HG02588 (cell line): ENCODE measurements around the gene MS4A4E.
"Not testable (repeated sequence)": the region's sequence is repeated elsewhere in the genome, so short reads cannot be mapped to it uniquely, and the experiment has no call there.

ENCODE experiments used
- ATAC-seq: cut with Tn5 transposase; IDR thresholded peaks from one replicate; pipeline ENCODE4 v1.9.1; 2021; ENCODE audit warnings: mild to moderate bottlenecking, moderate library complexity; ENCODE audit not compliant: unreplicated experiment

Gene MS4A4E

GRCh38 chr11:60221692-60222091 lies 21.2 kb downstream of the MS4A4E start:
- no peak for ATAC-seq

GRCh38 chr11:60221181-60221580 lies 21.8 kb downstream of the MS4A4E start:
- ATAC-seq: no peak

DNA sequence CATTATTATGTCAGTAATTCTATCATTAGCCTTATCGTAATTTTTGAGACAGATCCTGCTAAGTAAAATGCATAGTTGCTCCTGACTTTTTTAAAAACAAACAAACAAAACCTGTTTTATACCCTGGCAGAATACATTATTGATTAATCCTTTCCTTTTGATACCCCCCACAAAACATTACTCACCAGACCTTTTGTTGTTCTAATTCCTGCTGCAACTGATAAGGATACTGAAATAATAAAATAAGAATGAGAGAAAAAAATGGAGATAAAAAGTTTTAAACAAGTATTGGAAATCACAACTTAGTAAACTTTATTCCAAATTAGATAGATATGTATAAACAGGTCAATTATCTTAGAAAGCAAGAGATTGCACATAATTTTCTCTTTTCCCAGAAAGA lies 28.6 kb downstream of the MS4A4E start:
- no peak for ATAC-seq

DNA sequence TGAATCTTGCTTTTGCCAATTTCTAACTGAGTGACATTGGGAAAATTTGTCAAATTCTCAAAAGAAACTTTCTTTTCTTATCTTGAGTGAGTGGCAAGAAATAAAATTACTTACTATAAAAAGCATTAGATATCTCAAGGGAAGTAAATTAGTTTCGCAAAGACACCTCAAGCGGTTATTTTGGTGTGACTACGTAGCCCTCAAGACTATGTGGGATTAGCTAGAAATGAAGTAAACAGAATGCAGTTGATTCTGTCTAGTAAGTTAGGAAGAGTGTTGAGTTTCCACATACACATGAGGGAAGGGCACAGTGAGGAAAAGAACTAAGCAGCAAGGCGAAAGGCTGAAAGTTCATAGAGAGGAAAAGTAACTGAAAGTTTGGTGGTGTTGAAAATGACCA lies 31.7 kb downstream of the MS4A4E start:
- no peak for ATAC-seq

DNA sequence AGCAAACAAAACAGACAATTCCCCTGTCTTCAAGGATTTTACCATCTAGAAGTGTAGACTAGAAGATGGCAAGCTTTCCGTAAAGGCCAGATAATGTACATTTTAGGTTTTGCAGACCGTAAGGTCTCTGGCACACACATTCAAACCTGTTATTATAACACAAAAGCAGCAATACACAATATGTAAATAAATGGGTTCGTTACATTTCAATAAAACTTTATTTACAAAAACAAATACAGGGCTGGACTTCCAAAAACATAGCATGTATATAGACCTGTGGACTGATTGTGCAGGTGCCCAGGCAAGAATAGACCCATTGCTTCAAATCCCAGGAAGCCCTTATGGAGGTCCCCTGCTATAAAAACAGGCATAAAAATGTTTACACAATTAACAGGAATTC lies 33.0 kb downstream of the MS4A4E start:
- no peak for ATAC-seq

DNA sequence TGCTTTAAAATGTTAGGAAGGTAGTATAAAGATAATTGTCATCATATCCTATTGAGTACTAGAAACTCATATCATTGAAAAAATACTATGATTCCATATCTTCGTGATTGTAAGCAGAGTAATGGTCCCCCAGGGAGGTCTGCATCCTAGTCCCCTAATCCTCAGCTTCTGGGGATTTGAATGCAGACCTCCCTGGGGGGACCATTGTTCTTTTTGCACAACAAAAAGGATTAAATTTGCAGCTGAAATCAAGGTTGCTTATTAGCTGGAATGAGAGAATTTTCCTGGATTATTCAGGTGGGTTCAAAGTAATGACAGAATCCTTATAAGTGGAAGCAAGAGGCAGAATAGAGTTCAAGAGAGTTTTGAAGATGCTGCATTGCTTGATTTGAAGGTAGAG lies 34.0 kb downstream of the MS4A4E start:
- ATAC-seq: no peak

DNA sequence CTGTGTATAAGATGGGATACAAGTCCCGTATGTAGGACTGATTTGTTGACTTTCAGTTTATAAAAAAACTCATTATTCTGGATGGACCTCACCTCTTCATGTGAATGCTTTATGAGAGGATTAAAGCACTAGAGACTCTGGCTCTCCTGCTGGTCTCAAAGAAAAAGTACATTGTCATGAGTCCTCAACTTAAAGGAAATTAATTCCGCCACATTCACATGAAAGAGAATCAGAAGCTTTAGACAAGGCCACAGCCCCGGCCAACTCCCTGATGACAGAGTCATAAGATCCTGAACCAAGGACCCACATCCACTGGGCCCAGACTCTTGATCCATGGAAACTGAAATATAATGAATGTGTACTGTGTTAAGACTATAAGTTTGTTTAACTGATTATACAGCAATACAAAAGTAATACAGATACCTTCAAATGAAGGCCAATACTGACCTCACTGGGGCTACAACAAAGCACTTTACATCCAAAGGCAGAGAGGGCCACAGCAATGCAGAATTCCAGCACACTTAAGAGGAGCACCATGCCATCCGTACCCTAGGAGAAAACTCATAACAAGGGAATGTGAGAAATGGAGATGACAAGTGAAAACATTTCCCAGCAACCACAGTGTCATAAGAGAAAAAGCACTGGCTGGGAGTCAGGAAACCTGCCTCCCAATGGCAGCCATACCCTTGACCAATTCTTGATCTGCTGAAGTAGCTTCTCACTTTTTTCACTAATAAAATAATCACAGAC lies 34.6 kb downstream of the MS4A4E start:
- ATAC-seq: no peak

DNA sequence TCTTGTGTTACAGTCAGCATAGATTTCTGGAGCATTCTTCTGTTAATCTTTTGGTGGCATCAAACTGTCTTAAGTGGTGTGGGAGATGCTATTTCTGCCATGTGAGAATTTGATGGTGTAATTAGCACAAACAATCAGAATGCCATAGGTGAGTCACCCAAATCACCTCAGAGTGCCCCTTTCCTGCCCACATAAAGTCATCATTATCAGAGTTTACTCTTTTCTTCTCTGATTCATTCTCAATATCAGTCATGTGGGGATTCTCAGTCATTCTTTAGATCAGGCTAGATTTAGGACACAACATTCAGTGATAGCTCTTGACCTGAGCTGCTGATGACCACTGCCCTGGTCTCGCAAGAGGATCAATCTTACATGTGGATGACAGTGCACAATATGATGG lies 36.3 kb downstream of the MS4A4E start:
- ATAC-seq: no peak

DNA sequence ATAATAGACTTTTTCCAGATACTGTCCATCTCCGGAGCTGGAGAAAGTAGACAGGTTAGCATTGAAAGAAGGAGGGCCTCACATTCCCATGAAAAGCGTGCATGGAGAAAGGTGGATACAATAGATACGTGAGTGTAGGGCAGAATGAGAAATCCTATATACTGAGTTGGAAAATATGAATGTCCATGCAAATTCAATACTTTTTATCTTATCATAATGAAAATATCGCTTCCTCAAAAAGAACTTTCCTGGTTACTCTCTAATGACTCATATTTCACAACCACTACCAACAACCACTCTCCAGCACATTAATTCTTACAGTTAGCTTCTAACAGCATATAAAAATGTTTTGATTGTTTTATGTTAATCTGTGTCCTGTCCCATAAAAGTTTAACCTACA lies 38.0 kb downstream of the MS4A4E start:
- no peak for ATAC-seq

GRCh38 chr11:60201334-60201733 lies 41.6 kb downstream of the MS4A4E start:
- ATAC-seq: not testable (repeated sequence)

GRCh38 chr11:60197442-60197841 lies 45.5 kb downstream of the MS4A4E start:
- no peak for ATAC-seq

DNA sequence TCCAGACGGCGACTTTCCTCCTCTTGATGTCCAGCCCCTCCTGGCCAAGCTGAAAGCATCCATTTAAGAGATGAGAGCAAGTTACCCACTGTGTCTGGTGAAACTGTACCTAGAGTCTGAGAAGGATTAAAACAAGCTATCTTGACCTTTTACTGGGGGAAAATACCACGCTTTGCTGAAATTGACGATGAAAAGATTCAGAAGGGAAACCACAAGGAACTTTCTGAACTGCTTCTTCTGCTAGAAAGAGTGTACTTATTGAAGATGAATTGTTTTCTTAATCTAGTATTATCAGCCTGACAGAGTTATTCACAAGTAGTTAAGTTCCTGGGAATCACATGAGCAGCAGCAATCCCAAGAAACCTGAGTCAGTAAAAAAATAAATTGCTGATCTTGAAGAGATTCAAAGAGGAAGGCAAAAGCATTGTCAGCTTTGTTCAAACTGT lies 47.0 kb downstream of the MS4A4E start:
- no peak for ATAC-seq

GRCh38 chr11:60194511-60194910 lies 48.4 kb downstream of the MS4A4E start:
- ATAC-seq: no peak

- peak; percentile 93 for ATAC-seq
Observed at GRCh38 chr11:60193687-60194433, 49.1 kb downstream of the MS4A4E start.

- not testable (repeated sequence) for ATAC-seq
Observed at GRCh38 chr11:60192564-60192963, 50.4 kb downstream of the MS4A4E start.

DNA sequence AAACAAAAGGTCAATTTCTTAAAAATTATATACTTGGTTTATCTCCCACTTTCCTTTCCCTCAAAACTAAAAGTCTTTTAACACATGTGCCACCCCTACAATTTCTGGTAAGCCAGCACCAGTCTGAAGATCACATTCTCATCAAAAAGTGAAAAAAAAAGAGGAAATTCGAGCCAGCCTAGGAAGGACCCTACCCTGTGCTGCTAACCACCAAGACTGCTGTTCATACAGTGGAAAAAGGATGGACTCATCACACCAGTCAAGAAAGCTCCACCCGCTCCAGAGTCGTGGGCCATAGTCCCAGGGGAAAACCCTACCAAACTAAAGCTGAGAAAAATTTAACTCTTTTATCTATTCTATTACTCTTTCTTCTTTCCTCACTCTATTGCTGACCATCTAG lies 54.5 kb downstream of the MS4A4E start:
- ATAC-seq: not testable (repeated sequence)

GRCh38 chr11:60186128-60186527 lies 56.8 kb downstream of the MS4A4E start:
- not testable (repeated sequence) for ATAC-seq

DNA sequence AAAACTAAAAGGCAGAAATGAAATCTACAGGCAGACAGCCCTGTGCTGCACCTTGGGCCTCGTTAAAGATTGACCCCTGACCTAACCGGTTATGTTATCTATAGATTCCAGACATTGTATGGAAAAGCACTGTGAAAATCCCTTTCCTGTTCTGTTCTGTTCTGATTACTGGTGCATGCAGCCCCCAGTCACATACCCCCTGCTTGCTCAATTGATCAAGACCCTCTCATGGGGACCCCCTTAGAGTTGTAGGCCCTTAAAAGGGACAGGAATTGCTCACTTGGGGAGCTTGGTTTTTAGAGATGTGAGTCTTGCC lies 57.5 kb downstream of the MS4A4E start:
- ATAC-seq: not testable (repeated sequence)

GRCh38 chr11:60184824-60185511 lies 58.0 kb downstream of the MS4A4E start:
- ATAC-seq: no peak

GRCh38 chr11:60183591-60184205 lies 59.2 kb downstream of the MS4A4E start:
- ATAC-seq: no peak

DNA sequence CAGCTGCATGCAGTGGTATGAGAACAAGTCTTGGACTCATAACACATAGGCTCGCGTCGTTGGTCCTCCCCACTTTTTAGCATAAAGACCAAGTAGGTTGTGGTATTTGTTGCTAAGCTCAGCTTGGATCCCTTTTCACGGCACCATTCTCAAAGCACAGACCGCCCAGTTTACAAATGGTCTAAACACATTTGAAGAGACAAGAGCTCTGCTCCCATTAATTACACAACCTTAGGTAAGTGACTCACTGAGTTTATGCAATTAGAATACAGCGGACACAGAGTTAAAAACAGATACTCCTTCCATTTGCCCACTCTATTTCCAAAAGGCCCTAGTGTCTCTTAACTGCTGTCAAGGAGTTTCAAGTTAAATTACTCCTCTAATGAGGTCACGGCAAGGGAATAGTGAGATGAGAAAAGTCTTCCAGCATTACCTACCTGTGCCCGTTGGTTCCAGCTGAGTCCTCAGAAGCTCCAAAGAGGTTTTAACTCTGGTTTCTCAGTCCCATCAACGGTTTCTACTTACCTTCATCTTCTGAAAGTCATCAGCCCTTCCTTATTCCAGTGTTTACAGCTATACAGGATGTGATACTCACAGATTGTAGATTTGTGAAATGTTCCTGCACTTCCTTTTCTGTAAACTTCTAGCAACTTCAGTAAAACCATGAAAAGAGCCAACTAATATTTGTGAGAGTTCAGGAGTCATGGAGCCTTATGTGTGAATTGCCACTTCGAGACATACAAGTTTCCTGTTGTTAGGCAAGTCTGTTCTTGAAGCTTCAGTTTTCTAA lies 60.2 kb downstream of the MS4A4E start, which contains the start of gene MS4A6A:
Gene MS4A6A (minus strand): TSS at position 543 of the 790 bp plus-strand sequence. CDS start 1,356 bp downstream, outside the sequence.
- no peak for ATAC-seq
